Measurements from ENCODE around the gene PLEKHM1. TPM values are rescaled to one million over a fixed set of nuclear protein-coding genes. Genes with fewer than 3 reads are reported as not detected.
A peak's percentile ranks its signal among the peaks of the same experiment; 100 is the strongest.

The PLEKHM1 gene
- total and polyA plus RNA-seq, 2 of the 13 experiments (the other 11 are each of a cell fraction or from before 2014, with no cell fraction given), result 7.6 to 13.5 TPM

DNA sequence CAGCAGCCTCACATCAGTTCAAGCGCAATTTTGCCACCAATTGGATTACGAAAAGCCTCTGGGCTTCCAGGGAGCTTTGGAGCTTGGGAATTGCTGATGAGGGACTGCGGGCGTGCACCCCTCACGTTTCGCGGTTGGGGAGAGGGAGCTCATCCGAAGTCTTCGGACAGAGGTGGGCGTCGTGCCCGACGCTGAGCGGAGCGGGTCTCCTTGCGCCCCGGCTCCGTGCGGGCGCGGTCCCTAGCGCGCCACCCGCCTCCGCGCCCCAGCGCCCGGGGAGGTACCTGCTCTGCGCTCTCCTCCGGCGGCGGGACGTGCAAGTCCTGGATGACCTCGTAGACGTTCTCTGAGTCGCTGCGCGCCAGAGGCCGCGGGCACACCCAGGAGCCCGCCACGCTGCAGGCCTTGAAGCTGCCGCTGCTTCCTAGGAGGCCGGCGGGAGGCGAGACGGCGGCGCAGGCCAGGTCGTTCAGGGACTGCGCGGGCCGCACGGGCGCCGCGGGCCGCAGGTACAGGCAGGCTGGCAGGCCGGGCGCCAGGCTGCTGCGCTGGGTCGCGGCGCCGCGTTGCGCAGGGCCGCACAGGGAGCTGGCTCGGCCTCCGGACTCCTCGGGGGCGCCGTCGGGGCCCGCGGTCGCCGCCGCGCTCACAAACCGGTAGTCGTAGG is 61.0 kb downstream of the PLEKHM1 start (continued):
- TF ChIP-seq ZNF746 (CRISPR knock-in tag; IDR thresholded peaks at IDR 0.05), result no peak
- TF ChIP-seq FOXM1 (CRISPR knock-in tag; IDR thresholded peaks at IDR 0.05), result no peak
- no peak for TF ChIP-seq ZFYVE20 (CRISPR knock-in tag; IDR thresholded peaks at IDR 0.05; ENCODE audit: borderline replicate concordance, low read depth)
- no peak for TF ChIP-seq NR2F6 (IDR thresholded peaks at IDR 0.05)
- no peak for TF ChIP-seq NR2F6 (CRISPR knock-in tag; IDR thresholded peaks at IDR 0.05)
- TF ChIP-seq, protein P1, sequence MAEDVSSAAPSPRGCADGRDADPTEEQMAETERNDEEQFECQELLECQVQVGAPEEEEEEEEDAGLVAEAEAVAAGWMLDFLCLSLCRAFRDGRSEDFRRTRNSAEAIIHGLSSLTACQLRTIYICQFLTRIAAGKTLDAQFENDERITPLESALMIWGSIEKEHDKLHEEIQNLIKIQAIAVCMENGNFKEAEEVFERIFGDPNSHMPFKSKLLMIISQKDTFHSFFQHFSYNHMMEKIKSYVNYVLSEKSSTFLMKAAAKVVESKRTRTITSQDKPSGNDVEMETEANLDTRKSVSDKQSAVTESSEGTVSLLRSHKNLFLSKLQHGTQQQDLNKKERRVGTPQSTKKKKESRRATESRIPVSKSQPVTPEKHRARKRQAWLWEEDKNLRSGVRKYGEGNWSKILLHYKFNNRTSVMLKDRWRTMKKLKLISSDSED (CRISPR knock-in tag; IDR thresholded peaks at IDR 0.05), result no peak
- peak; percentile 76; the same call in 1 of the 2 replicates for TF ChIP-seq EZH2 (conservative IDR thresholded peaks at IDR 0.05; ENCODE audit: low read depth, low read length)
- TF ChIP-seq ZNF12 (CRISPR knock-in tag; IDR thresholded peaks at IDR 0.05), result no peak
- TF ChIP-seq ZNF605 (CRISPR knock-in tag; IDR thresholded peaks at IDR 0.05), result no peak
- TF ChIP-seq PCBP2 (optimal IDR thresholded peaks at IDR 0.05; ENCODE audit: low read depth, low read length, poor library complexity, severe bottlenecking), result no peak
- TF ChIP-seq, protein P2, sequence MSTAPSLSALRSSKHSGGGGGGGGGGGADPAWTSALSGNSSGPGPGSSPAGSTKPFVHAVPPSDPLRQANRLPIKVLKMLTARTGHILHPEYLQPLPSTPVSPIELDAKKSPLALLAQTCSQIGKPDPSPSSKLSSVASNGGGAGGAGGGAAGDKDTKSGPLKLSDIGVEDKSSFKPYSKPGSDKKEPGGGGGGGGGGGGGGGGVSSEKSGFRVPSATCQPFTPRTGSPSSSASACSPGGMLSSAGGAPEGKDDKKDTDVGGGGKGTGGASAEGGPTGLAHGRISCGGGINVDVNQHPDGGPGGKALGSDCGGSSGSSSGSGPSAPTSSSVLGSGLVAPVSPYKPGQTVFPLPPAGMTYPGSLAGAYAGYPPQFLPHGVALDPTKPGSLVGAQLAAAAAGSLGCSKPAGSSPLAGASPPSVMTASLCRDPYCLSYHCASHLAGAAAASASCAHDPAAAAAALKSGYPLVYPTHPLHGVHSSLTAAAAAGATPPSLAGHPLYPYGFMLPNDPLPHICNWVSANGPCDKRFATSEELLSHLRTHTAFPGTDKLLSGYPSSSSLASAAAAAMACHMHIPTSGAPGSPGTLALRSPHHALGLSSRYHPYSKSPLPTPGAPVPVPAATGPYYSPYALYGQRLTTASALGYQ (CRISPR knock-in tag; IDR thresholded peaks at IDR 0.05), result no peak
- TF ChIP-seq ZIK1 (CRISPR knock-in tag; IDR thresholded peaks at IDR 0.05; ENCODE audit: borderline replicate concordance, low read depth), result no peak
- TF ChIP-seq, protein P3, sequence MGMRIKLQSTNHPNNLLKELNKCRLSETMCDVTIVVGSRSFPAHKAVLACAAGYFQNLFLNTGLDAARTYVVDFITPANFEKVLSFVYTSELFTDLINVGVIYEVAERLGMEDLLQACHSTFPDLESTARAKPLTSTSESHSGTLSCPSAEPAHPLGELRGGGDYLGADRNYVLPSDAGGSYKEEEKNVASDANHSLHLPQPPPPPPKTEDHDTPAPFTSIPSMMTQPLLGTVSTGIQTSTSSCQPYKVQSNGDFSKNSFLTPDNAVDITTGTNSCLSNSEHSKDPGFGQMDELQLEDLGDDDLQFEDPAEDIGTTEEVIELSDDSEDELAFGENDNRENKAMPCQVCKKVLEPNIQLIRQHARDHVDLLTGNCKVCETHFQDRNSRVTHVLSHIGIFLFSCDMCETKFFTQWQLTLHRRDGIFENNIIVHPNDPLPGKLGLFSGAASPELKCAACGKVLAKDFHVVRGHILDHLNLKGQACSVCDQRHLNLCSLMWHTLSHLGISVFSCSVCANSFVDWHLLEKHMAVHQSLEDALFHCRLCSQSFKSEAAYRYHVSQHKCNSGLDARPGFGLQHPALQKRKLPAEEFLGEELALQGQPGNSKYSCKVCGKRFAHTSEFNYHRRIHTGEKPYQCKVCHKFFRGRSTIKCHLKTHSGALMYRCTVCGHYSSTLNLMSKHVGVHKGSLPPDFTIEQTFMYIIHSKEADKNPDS (CRISPR knock-in tag; IDR thresholded peaks at IDR 0.05), result 0 out of 2 replicates have a peak, but pooled peaks have one; percentile 31
- no peak for TF ChIP-seq ZNF788 (CRISPR knock-in tag; IDR thresholded peaks at IDR 0.05; ENCODE audit: borderline replicate concordance)
- TF ChIP-seq ZBTB49 (CRISPR knock-in tag; IDR thresholded peaks at IDR 0.05; ENCODE audit: borderline replicate concordance), result no peak
- TF ChIP-seq ZNF20 (CRISPR knock-in tag; IDR thresholded peaks at IDR 0.05), result no peak
- no peak for TF ChIP-seq ZNF552 (CRISPR knock-in tag; IDR thresholded peaks at IDR 0.05; ENCODE audit: borderline replicate concordance)
- no peak for TF ChIP-seq TRAFD1 (CRISPR knock-in tag; IDR thresholded peaks at IDR 0.05; ENCODE audit: borderline replicate concordance)
- no peak for TF ChIP-seq HDAC2 (CRISPR knock-in tag; IDR thresholded peaks at IDR 0.05)
